GM12872 (cell line): ENCODE results near the gene PHKA1.

Experiments
- CTCF ChIP-seq: IDR thresholded peaks from 3 replicates; pipeline ENCODE4 v1.5.1; 2011; ENCODE audit warnings: low read depth, mild to moderate bottlenecking, low read length, moderate library complexity; ENCODE audit not compliant: insufficient read depth

PHKA1 gene

GRCh38 chrX:72685018-72685417, 29.1 kb downstream of the PHKA1 start:
- TF ChIP-seq CTCF: no peak

GRCh38 chrX:72683631-72684030, 30.5 kb downstream of the PHKA1 start:
- TF ChIP-seq CTCF: no peak

GRCh38 chrX:72676465-72676864, 37.6 kb downstream of the PHKA1 start:
- TF ChIP-seq CTCF: no peak

GRCh38 chrX:72666451-72666850, 47.7 kb downstream of the PHKA1 start:
- TF ChIP-seq CTCF: no peak

GRCh38 chrX:72663737-72664136, 50.4 kb downstream of the PHKA1 start:
- TF ChIP-seq CTCF: no peak

GRCh38 chrX:72662020-72662747, 51.9 kb downstream of the PHKA1 start:
- no peak for TF ChIP-seq CTCF

GRCh38 chrX:72659723-72660122, 54.4 kb downstream of the PHKA1 start:
- no peak for TF ChIP-seq CTCF
